Measurements from ENCODE around the gene USP24. TPM values are rescaled to one million over a fixed set of nuclear protein-coding genes. Genes with fewer than 3 reads are reported as not detected.

The USP24 gene
- total RNA-seq, 4 donors from 2014 or later = 27.7 to 84.0 (median 30.2) TPM

GRCh38 chr1:55168353-55168752 lies 46.8 kb downstream of the USP24 start:
- DNase-seq (ENCODE audit: low spot score in 2 of 2) = no peak
- no peak overlapping the region for H3K4me3 ChIP-seq
- H3K36me3 ChIP-seq = peaks cover 65% of the 10 kb centered on the region
- TF ChIP-seq, protein P1, sequence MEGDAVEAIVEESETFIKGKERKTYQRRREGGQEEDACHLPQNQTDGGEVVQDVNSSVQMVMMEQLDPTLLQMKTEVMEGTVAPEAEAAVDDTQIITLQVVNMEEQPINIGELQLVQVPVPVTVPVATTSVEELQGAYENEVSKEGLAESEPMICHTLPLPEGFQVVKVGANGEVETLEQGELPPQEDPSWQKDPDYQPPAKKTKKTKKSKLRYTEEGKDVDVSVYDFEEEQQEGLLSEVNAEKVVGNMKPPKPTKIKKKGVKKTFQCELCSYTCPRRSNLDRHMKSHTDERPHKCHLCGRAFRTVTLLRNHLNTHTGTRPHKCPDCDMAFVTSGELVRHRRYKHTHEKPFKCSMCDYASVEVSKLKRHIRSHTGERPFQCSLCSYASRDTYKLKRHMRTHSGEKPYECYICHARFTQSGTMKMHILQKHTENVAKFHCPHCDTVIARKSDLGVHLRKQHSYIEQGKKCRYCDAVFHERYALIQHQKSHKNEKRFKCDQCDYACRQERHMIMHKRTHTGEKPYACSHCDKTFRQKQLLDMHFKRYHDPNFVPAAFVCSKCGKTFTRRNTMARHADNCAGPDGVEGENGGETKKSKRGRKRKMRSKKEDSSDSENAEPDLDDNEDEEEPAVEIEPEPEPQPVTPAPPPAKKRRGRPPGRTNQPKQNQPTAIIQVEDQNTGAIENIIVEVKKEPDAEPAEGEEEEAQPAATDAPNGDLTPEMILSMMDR (IDR thresholded peaks at IDR 0.05) = no peak
- no peak for TF ChIP-seq EP300 (IDR thresholded peaks at IDR 0.05)
- no peak for TF ChIP-seq POLR2A (IDR thresholded peaks at IDR 0.05)
- TF ChIP-seq POLR2AphosphoS5 (IDR thresholded peaks at IDR 0.05) = no peak
- no peaks in the 10 kb centered on the region for H3K27me3 ChIP-seq
- no peak overlapping the region for H3K27ac ChIP-seq
- H3K4me1 ChIP-seq = no peaks in the 10 kb centered on the region
- WGBS = 88% methylated on average over 4 of the region's 4 CpGs
- no peaks in the 10 kb centered on the region for H3K9me3 ChIP-seq

DNA sequence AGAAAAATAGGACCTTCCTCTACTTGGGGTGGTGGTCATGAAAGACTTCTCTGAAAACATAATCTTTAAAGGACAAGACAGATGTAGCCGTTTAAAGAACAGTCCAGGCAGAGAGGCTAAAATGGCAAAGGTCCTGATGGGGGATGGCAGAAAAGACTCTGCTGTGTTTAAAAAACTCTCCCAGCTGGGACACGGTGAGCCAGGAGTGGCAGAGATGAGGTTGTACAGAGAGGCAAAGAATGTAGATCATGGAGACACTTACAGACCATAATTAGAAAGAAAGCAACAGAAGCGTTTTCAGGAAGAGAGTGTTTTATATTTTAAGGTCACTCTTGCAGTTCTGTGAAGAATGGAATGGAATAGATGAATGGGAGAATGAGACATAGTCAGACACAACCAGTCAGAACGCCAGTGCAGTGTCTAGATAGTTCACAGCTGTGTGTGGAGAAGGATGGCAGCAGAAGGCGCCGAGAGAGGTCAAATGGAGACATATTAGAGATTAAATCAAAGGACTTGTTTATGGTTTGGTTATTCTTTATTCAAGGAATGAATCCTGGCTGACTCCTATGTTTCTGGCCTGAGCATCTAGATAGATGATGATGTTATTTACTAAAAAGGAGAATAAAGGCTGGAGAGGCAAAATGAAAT lies 47.8 kb downstream of the USP24 start:
- Histone ChIP-seq H3K9me3 (no peaks in the 10 kb centered on the region), H3K27ac (no peak overlapping the region), H3K27me3 (no peaks in the 10 kb centered on the region), H3K36me3 (peaks cover 65% of the 10 kb centered on the region), H3K4me1 (no peaks in the 10 kb centered on the region), H3K4me3 (no peak overlapping the region)
- no peak for DNase-seq (ENCODE audit: low spot score in 2 of 2)
- 90% methylated on average over 6 of the region's 6 CpGs for WGBS
- no peak for TF ChIP-seq EP300 (IDR thresholded peaks at IDR 0.05)
- TF ChIP-seq POLR2A (IDR thresholded peaks at IDR 0.05) = no peak
- TF ChIP-seq POLR2AphosphoS5 (IDR thresholded peaks at IDR 0.05) = no peak
- TF ChIP-seq, protein P1 (IDR thresholded peaks at IDR 0.05) = no peak

DNA sequence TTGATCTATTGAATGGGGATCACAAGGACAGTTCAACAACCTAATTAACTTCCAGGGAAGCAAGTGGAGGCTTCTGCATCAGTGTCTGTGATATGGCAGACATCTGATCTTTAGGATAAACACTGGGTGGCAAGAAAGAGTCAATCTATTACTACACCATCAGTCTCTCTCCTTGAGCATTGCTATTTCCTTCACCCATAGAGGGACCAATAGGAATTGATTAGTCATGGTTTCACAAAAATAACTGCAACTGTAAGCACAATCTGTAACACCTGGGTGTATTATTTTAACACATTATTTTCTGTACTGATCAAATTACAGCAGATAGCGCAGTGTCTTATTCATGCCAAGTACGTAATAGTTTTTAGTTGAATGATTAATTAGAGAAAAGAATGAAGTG lies 50.3 kb downstream of the USP24 start:
- Histone ChIP-seq H3K4me1 (no peaks in the 10 kb centered on the region), H3K9me3 (no peaks in the 10 kb centered on the region), H3K4me3 (no peak overlapping the region), H3K27me3 (no peaks in the 10 kb centered on the region), H3K36me3 (peaks cover 65% of the 10 kb centered on the region), H3K27ac (no peak overlapping the region)
- no peak for TF ChIP-seq POLR2A (IDR thresholded peaks at IDR 0.05)
- no peak for TF ChIP-seq POLR2AphosphoS5 (IDR thresholded peaks at IDR 0.05)
- no peak for TF ChIP-seq EP300 (IDR thresholded peaks at IDR 0.05)
- TF ChIP-seq, protein P1 (IDR thresholded peaks at IDR 0.05) = no peak
- WGBS = 97% methylated on average over 2 of the region's 2 CpGs
- DNase-seq (ENCODE audit: low spot score in 2 of 2) = no peak

GRCh38 chr1:55159571-55159970 lies 55.6 kb downstream of the USP24 start:
- Histone ChIP-seq H3K27ac (no peak overlapping the region), H3K4me1 (no peaks in the 10 kb centered on the region), H3K4me3 (no peak overlapping the region), H3K36me3 (peaks cover 70% of the 10 kb centered on the region), H3K27me3 (no peaks in the 10 kb centered on the region), H3K9me3 (no peaks in the 10 kb centered on the region)
- 99% methylated on average over 2 of the region's 2 CpGs for WGBS
- no peak for TF ChIP-seq POLR2AphosphoS5 (IDR thresholded peaks at IDR 0.05)
- TF ChIP-seq POLR2A (IDR thresholded peaks at IDR 0.05) = no peak
- TF ChIP-seq EP300 (IDR thresholded peaks at IDR 0.05) = no peak
- TF ChIP-seq, protein P1 (IDR thresholded peaks at IDR 0.05) = no peak
- no peak for DNase-seq (ENCODE audit: low spot score in 2 of 2)

DNA sequence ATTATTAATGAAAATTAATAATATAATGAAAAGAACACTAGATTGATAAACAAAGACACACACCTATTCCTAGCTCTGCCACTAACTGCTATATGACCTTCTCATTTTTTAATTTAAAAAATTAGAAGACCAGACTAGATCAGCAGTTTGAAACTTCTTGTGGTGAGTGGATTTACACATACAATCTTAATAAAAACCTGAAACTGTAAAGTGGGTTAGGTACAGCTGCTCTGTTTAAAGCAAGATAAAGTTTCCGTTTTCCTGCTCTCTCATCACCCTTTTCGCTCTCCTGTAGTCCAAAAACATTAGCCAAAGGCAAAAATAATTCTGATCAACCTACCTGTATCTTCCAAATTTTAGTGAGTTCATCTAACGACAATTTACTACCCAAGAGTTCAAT lies 58.6 kb downstream of the USP24 start:
- Histone ChIP-seq H3K4me1 (no peaks in the 10 kb centered on the region), H3K4me3 (no peak overlapping the region), H3K9me3 (no peaks in the 10 kb centered on the region), H3K36me3 (peaks cover 83% of the 10 kb centered on the region), H3K27ac (no peak overlapping the region), H3K27me3 (no peaks in the 10 kb centered on the region)
- WGBS = 97% methylated on average over 3 of the region's 3 CpGs
- TF ChIP-seq POLR2A (IDR thresholded peaks at IDR 0.05) (no peak), EP300 (IDR thresholded peaks at IDR 0.05) (no peak), POLR2AphosphoS5 (IDR thresholded peaks at IDR 0.05) (no peak)
- TF ChIP-seq, protein P1 (IDR thresholded peaks at IDR 0.05) = no peak
- no peak for DNase-seq (ENCODE audit: low spot score in 2 of 2)
